ENCODE data around the gene FLT1.

FLT1 gene

DNA sequence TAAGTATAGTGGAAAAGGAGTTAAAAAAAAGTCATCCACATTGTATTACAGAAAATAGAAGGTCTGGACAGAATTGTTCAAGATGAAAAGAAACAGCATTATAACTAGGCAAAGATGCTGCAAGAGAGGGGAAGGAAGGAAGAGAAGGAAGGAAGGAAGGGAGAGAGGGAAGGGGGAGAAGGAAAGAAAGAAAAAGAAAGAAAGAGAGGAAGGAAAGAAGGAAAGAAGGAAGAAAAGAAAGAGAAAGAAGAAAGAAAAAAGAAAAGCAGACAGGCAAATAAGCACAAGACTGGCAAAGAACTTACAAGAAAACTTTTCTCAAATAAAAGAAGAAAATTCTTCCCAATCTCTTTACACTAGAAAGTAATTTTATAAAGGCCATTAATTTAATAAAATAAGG, 15.1 kb upstream of the FLT1 start:
- no peaks in the 10 kb centered on the region for H3K36me3 ChIP-seq
- peaks cover 0 to 3% of the 10 kb centered on the region in 2 donors for H3K27me3 ChIP-seq
- no peaks in the 10 kb centered on the region for H3K9me3 ChIP-seq
- TF ChIP-seq, protein P1, sequence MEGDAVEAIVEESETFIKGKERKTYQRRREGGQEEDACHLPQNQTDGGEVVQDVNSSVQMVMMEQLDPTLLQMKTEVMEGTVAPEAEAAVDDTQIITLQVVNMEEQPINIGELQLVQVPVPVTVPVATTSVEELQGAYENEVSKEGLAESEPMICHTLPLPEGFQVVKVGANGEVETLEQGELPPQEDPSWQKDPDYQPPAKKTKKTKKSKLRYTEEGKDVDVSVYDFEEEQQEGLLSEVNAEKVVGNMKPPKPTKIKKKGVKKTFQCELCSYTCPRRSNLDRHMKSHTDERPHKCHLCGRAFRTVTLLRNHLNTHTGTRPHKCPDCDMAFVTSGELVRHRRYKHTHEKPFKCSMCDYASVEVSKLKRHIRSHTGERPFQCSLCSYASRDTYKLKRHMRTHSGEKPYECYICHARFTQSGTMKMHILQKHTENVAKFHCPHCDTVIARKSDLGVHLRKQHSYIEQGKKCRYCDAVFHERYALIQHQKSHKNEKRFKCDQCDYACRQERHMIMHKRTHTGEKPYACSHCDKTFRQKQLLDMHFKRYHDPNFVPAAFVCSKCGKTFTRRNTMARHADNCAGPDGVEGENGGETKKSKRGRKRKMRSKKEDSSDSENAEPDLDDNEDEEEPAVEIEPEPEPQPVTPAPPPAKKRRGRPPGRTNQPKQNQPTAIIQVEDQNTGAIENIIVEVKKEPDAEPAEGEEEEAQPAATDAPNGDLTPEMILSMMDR (IDR thresholded peaks at IDR 0.05) = no peak
- no peak for DNase-seq
- H3K4me3 ChIP-seq = no peak overlapping the region
- H3K27ac ChIP-seq = no peak overlapping the region
- intact Hi-C loops (cut with DNase I; ENCODE audit: low total_unique reads) = no loop called here
- no peaks in the 10 kb centered on the region for H3K4me1 ChIP-seq

DNA sequence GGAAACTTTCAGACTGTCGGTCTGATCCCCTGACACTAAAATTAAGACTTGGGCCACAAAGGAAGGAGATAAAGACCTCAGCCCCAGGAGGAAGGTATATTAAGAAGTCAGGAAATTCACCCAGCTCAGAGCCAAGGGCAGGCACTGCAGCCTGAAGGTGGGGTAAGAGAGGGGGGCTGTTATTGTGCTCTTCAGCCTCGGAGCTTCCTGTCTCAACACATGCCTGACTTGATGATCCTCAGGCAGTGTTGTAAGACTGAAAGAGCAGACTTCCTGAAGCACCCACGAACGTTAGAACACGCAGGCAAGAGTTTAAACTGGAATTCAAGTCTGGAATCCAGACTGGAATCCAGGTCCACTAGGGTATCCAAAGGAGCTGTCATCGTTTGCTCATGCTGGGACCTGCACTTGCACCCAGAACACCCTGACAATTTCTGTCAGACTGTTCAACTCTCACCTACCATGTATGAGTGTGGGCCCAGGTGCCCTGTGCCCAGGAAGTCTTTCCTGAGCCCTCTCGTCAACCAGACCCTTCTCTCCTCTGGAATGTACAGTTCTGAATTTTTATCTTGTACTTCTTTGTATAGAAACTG, 10.7 kb upstream of the FLT1 start:
- DNase-seq = no peak

DNA sequence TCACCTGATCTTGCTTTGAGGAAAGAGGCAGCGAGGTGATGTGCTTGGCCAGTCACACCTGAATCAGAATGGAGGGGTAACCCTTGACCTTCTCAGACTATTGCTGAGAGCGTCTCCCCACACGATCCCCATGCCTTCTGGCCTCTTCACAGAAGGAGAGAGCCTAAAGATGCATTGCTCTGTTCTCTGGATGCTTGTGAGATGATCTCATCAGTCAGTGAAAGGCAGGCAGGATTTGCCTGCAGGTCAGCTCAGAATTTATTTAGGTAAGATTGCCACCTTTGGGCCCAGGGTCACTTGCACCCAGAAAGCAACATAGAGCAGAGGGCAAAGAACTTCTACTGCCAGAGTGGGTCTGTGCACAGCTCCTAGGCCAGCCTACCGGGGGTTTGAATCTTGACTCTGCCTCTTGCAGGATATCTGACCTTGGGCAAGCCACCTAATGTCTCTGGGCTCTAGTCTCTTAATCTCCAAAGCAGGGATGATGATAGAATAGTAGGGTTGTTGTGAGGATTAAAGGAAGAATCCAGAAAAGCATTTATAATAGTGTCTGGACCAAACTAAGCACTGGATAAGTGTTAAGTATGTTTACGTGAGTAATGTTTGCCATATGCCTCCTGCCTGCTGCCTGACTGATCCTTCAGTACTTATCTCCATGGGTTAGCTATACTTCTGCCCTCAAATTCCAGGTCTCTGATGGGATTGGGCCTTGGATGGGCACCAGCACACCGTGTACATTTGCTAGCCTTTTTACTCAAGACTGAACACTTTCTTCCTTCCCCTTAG, 8.4 kb upstream of the FLT1 start:
- Histone ChIP-seq H3K27me3 (peaks cover 0 to 3% of the 10 kb centered on the region in 2 donors), H3K4me3 (no peak overlapping the region), H3K4me1 (no peaks in the 10 kb centered on the region), H3K36me3 (no peaks in the 10 kb centered on the region), H3K27ac (no peak overlapping the region), H3K9me3 (no peaks in the 10 kb centered on the region)
- TF ChIP-seq, protein P1 (IDR thresholded peaks at IDR 0.05) = no peak
- intact Hi-C loops (cut with DNase I; ENCODE audit: low total_unique reads) = no loop called here
- no peak for DNase-seq

More for the DNA sequence above, 10.7 kb upstream of the FLT1 start:
- peaks cover 0 to 3% of the 10 kb centered on the region in 2 donors for H3K27me3 ChIP-seq
- H3K36me3 ChIP-seq = no peaks in the 10 kb centered on the region
- no peaks in the 10 kb centered on the region for H3K4me1 ChIP-seq
- H3K9me3 ChIP-seq = no peaks in the 10 kb centered on the region
- intact Hi-C loops (cut with DNase I; ENCODE audit: low total_unique reads) = no loop called here
- TF ChIP-seq, protein P1 (IDR thresholded peaks at IDR 0.05) = no peak
- no peak overlapping the region for H3K27ac ChIP-seq
- H3K4me3 ChIP-seq = no peak overlapping the region

DNA sequence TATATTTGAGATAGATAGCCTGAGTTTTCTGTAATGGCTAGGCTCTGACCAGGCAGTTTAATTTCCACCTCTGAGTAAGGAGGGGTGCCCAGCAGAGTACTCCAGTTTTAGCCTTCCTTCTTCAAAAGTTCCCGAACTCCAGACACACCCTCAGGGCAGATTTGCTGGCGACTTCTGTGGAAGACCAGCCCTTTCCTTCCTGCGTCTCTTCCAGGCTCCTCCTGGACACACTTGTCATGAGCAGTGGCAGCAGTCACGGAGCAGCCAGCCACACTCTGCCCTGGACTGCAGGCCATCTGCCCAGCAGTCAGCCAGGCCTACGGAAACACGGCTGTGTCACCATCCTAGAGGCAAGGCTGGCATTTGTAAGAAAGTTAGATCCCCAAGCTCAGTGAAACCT, 6.6 kb upstream of the FLT1 start:
- DNase-seq = no peak
- TF ChIP-seq, protein P1 (IDR thresholded peaks at IDR 0.05) = no peak
- intact Hi-C loops (cut with DNase I; ENCODE audit: low total_unique reads) = no loop called here

DNA sequence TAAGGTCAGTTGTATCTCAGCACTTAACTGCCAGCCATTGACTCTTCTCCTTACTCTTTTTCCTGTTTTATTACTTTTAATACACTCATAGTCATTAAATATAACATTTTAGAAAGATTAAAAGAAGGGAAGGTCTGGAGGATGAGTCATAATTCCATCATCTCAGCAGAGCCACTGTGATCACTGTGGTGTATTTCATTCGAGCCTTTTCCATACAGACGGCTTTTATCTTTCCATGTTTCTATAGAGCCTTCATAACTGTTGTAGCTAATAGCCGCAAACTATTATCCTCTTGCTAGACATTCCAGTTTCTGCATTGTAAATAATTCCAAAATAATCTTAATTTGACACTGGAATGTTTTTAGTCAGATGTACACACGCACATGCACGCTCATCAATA, 4.7 kb upstream of the FLT1 start:
- H3K9me3 ChIP-seq = no peaks in the 10 kb centered on the region
- no peak overlapping the region for H3K4me3 ChIP-seq
- H3K27me3 ChIP-seq = peaks cover 0 to 19% of the 10 kb centered on the region in 2 donors
- H3K27ac ChIP-seq = no peak overlapping the region
- TF ChIP-seq, protein P1 (IDR thresholded peaks at IDR 0.05) = no peak
- intact Hi-C loops (cut with DNase I; ENCODE audit: low total_unique reads) = no loop called here
- H3K4me1 ChIP-seq = peaks cover 0 to 11% (median 11%) of the 10 kb centered on the region in 4 donors
- H3K36me3 ChIP-seq = no peaks in the 10 kb centered on the region
- no peak for DNase-seq

More for the DNA sequence above, 6.6 kb upstream of the FLT1 start:
- Histone ChIP-seq H3K36me3 (no peaks in the 10 kb centered on the region), H3K4me1 (no peaks in the 10 kb centered on the region), H3K9me3 (no peaks in the 10 kb centered on the region), H3K4me3 (no peak overlapping the region), H3K27ac (no peak overlapping the region), H3K27me3 (peaks cover 0 to 4% of the 10 kb centered on the region in 2 donors)

Measured in tibial artery (tissue), 4 donors.